GDM1 (cell line): Measurements from ENCODE around the gene CDA.

Source experiments
- DNase-seq: peaks from one replicate; lab custom pipeline; 2025; lab: John Stamatoyannopoulos, UW

CDA gene

DNA sequence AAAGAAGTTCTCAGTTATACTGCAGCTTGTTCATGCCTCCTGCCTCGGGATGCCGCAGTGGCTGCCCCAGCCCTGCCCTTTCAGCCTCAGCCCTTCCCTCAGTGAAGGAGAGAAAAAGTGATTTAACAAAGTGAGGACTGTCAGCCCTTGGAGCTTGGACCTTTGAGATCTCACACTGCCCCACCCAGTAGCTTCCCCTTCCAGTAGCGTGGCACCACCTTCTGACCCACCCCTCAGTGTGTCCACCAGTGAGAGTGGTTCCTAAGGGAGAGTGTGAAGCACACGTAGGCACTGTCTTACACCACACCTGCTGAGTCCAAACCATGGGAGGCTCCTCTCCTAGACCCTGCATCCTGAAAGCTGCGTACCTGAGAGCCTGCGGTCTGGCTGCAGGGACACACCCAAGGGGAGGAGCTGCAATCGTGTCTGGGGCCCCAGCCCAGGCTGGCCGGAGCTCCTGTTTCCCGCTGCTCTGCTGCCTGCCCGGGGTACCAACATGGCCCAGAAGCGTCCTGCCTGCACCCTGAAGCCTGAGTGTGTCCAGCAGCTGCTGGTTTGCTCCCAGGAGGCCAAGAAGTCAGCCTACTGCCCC lies at the start of gene CDA:
Gene CDA, plus strand, starts transcription at position 464 of the 592 bp plus-strand sequence. Its CDS starts 33 bp downstream, at position 497.
- no peak for DNase-seq

DNA sequence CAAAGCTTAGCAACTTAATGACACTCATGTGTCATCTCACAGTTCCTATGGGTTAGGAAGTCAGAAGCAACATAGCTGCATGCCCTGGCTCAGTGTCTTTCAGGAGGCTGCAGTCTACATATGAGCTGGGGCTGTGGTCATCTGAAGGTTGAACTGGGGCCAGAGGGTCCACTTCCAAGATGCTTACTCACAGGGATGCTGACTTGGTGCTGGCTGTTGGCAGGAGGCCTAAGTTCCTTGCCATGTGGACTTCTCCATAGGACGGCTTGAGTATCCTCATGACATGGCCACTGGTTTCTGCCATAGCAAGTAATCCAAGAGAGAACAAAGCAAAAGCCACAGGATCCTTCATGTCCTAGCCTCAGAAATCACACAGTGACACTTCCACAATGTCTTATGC lies 48.6 kb upstream of the CDA start:
- DNase-seq, result no peak

DNA sequence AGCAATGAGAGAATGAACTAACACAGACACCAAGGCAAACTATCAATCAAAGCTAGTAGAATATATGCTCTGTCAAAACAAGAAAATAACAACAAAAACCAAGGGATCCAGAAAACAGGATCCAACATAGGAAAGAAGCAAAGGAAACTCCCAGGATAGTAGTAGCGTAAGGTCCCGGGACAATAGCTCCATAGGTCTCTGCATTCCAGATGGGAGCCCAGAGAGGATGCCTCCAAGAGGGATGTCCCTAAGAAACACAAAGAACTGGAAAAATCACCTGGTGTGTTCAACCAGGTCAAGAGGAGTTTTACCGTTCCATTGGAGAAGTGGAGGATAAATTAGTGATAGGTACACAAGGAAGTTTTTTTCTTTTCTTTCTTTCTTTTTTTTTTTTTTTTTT lies 42.3 kb upstream of the CDA start:
- DNase-seq, result no peak

DNA sequence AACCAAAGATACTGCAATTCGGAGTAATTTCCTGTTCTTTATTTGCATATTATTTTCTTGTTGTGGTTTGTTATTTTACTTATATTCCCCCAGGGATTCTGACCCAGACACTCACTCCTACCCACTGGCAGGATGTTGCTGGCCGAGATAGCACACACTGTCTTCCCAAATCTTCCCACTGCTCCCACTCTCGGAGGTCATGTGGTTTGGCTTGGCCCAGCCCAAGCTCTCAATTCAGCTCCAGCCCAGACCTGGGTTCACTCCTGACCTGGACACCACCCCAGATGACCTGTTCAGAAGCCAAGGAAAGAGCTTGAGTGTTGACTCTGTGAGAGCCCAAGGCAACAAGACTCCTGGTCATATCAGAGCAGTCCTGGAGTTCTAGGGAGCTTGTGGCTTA lies 37.7 kb upstream of the CDA start:
- DNase-seq, result no peak

DNA sequence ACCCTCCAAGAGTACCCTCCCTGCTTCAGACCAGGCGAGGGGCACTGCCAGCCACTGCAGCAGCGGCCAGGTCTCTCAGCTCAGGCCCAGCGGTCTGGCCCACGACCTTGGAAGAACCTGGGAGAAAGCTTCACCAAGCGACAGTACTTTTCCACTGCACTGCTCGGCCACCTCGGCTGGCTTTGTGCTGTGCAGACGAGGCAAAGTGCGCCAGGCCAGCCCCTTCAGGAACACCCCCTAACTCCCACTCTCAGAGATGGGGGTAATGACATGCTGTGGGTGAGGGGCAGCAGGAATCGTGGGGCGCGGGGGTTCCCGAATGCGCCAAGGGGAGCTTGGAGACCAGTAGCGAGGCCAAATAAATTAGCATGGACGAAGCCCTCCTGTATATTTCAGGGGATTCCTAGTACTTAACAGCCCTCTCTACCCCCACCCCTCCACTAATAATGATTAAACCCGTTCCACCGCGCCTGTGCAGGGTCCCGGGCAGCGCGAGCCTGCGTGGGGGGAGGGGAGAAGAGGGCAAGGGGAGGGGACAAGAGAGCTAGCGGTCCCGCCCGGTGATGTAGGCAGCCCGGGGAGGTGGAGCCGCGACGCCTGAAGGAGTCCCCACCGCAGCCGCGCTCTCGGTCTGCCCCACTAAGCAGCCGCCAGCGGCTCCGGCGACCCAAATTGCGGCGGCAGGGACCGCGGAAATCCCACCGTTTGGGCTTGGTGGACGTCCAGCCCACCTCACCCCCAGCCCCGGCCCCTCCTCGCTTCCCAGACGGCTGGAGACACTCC lies 36.8 kb upstream of the CDA start, which contains the start of gene FAM43B:
Gene FAM43B, plus strand, starts transcription at position 629 of the 783 bp plus-strand sequence. CDS start 401 bp downstream, outside the sequence.
- no peak for DNase-seq

DNA sequence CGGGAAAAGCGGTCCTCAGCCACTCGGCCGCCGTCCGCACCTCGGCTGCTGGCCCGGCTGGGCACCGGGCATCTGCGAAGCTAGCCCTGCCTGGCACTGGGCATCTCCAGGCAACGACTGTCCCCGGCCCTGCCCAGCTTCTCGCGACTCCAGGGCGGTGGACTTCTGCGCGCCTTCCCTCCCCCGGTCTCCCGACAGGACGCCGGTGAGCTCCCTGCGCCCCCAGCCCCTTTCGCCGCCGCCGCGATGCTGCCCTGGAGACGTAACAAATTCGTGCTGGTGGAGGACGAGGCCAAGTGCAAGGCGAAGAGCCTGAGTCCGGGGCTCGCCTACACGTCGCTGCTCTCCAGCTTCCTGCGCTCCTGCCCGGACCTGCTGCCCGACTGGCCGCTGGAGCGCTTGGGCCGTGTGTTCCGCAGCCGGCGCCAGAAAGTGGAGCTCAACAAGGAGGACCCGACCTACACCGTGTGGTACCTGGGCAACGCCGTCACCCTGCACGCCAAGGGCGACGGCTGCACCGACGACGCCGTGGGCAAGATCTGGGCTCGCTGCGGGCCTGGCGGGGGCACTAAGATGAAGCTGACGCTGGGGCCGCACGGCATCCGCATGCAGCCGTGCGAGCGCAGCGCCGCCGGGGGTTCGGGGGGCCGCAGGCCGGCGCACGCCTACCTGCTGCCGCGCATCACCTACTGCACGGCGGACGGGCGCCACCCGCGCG lies 36.0 kb upstream of the CDA start:
- DNase-seq, result no peak

DNA sequence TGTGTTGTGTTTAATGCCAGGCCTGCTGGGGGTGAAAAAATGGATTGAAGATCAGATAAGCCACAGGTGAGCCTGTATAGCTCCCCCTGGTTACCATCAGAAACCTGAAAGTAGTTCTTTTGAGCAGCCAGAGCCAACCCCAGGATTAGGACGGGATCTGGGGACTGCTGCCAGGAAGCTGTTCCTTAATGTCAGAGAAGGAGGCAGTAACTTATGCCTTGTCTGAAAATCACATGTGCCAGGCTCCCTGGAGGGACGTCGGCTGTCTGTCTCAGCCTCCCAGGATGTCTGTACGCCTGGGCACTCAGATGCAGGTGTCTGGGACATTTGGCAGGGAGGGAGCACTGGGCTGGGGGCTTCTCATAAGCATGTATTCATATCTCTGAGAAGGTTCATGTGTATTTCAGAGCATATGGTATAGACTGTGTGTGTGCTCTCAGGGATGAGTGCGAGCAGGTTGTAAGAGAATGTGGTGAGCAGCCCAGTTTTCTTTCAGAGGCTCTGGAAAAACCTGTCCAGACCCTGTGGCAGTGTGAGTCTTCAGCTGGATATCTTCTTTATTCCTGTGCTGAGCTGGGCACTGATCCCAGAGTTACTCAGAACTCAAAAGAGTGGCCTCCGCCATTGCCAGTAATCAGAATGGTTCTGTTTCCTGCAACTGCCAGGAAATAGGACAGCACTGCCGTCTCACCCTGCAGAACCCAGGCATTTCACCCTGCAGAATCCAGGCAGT lies 33.7 kb upstream of the CDA start:
- no peak for DNase-seq

DNA sequence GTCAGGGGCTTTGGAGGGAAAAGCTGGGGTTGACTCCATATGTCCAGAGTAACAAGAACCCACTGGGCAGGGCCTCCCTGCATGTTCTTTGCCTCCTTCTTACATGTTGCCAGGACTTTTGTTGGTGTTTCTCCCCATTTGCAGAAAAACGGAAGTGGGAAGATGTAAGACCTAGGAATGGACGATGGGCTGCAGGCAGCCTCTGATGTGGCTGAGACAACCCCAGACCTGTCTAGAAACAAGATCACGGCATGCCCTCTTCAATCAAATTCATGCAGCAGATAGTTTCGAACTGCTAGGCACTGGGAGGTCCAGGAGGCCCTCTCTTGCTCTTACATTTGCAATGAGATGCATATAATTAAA lies 33.2 kb upstream of the CDA start:
- DNase-seq, result no peak

DNA sequence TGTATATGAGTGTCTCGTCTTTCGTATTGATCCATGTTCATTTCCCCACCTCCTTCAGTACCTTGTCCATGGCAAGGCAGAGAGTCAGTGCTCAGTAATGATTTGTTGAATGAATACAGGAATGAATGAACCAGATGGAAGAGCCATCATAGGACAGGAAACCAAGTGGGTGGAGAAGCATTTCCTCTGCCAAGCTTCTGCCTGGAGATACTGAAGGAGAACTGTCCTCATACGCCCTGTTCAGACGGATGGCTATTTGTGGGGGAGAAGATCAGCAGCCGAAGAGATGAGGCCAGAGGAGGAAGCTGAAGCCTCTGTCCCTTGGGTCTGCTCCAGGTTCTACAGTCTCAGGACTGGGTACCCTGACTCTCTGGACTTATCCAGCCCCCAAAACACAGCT lies 30.7 kb upstream of the CDA start:
- no peak for DNase-seq

DNA sequence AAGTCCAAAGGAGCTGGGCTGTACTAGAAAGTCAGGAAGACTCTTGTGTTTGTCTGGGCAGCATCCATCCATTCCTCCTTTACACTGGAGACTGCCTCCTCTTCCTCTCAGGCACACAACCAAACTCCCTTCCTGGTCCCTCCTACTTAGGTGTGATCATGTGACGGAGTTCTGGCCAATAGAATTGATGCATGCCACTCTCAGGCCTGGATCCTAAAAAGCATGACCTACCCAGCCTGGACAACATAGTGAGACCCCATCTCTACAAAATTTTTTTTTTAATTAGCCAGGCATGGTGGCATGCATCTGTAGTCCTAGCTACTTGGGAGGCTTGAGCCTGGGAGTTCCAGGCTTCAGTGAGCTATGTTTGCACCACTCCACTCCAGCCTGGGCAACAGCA lies 27.9 kb upstream of the CDA start:
- DNase-seq, result no peak

DNA sequence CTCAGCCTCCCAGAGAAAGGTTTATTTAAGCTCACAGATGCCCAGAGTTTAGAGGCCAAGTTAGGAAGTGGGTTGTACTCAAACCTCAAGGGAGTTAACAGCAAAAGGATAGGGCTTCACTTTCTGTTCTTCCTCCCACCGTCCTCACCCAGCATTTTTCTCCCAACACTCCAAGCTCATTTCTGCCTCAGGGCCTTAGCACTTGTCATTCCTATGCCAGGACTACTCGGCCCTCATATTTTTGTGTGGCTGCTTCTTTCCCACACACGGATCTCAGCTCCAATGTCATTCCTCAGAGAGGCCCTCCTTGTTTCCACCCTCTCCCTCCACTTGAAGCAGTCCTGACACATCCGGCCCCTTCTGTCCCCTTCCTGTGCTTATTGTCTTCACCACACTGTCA lies 23.7 kb upstream of the CDA start:
- DNase-seq, result no peak

DNA sequence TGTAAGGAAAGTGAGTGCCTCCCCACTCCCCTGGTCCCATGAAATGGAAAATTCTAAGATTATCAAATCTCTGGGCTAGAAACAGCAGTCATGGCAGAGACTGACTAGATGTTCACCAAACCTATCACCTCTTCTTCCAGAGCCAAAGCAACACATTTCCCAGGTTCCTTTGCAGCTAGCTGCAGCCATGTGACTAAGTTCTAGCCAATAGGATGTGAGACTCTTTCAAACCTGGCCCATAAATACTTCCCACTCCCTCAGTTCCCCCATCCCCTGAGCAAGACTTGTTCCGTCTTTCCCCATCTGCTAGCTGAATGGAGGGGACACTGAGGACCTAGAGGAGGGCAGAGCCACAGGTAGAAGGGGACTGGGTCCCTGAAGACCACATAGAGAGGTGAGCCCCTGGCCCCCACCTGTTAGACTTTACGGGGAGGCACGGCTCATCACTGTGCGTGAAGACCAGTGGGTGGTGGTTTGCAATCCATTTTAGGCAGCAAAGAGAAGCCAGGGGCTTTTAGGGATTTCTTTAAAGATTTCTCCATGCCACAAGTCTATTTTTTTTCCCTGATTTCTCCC lies 19.3 kb upstream of the CDA start:
- no peak for DNase-seq

DNA sequence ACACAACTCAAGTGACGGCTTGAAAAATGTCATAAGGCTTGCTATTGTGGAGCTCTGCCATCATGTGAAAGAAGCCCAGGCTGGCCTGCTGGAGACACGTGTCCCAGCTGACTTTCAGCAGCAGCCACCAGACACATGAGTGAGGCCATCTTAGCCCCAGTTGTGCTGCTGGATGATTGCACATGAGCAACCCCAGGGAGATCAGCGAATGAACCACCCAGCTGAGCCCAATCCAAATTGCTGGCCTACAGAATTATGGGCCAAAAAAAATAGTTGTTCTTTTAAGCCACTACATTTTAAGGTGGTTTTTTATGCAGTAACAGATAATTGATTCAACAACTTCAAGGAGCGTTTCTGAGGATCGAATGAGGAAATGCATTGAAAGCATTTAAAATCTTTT lies 17.5 kb upstream of the CDA start:
- DNase-seq, result no peak

DNA sequence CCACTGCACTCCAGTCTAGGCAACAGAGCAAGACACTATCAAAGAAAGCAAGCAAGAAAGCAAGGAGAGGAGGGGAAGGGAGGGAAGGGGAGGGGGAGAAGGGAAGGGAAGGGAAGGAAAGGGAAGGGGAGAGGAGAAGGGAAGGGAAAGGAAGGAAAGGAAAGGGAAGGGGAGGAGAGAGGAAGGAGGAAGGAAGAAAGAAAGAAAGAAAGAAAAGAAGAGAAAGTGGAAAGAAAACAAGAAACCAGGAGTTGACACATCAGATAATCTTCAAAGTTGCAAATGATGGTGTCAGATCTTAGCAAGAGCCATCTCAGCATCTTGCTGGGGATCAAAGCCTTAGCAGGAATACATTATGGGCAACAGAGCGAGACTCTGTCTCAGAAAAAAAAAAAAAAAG lies 14.9 kb upstream of the CDA start:
- no peak for DNase-seq

DNA sequence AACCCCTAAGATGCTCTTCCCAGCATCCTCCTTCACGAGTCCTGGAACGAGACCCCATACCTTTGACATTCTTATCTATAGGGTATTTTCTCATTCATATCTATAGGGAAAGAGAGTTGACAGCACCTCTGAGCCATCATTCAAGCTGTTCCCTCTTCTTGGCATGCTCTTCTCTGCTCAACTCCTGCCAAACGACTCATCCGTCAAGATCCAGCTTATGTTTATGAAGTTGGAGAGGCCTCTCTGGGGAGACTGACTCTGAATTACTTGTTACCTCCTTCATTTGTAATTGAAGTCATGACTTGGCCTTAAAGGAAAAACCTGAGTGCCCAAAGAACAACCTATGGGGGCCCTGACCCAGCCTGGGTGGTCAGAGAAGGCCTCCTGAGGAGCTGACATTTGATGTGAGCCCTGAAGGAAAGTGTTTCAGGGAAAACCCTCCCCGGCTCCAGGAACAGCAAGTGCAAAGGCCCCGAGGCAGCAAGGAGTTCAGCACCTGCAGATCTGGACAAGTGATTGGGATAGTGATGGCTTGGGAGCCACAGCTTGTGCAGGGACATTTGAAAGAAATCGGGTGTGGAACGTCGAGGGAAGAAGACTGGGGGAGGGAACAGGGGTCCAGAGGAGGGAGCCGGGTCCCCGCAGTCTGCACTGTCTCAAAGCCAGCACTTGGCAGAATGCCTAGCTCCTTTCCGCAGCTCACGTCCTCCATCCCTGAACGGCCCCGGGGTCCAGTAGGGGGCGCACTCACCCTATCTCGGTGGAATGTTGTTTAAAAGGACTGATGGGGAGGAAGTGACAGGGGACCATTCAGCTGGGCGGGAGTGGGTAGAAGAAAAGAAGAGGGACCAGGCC lies 14.0 kb upstream of the CDA start:
- DNase-seq, result peak; percentile 71

DNA sequence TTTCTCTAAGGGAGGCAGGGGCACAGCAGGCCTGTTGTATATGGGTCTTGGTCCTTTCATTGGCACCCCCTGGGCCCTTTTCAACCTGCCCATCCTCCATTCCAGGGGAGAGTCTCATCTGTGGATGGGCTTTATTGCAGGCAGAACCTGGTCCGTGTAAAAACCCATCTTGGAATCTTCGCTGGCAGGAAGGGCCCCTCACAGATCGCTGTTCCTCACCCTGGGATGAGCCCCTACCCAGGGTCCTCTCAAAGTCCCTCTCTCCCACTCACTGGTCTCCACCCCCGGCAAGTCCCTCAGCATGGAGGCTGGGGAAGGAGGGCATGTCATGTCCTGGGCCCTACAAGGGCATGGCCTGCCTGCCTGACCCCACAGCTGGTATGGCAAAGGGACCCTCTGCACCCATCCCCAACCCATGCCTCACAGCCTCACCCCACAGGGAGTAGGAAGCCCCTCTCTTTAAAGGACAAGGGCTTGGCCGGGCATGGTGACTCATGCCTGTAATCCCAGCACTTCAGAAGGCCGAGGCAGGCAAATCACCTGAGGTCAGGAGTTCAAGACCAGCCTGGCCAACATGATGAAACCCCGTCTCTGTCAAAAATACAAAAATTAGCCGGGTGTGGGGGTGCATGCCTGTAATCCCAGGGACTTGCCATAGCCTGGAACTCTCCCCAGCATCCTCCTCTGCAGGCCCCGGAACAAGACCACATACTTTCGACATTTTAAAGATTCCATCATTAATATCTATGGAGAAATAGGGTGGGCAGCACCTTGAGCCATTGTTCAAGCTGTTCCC lies 13.2 kb upstream of the CDA start:
- no peak for DNase-seq

DNA sequence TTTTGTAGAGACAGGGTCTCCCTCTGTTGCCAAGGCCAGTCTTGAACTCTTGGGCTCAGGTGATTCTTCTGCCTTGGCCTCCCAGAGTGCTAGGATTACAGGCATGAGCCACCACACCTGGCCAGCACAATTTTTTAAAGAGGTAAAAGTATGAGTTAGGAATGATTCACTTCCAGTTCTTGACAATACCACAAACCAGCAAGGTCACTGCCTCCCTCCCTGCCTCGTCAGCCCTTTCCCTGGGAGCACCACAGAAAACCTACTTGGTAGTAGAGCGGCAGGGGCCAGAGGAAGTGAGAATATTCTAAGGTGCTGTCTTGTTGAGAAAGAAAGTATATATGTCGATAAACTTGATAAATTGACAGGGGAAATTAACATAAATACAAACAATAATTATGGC lies 10.8 kb upstream of the CDA start:
- DNase-seq, result no peak

DNA sequence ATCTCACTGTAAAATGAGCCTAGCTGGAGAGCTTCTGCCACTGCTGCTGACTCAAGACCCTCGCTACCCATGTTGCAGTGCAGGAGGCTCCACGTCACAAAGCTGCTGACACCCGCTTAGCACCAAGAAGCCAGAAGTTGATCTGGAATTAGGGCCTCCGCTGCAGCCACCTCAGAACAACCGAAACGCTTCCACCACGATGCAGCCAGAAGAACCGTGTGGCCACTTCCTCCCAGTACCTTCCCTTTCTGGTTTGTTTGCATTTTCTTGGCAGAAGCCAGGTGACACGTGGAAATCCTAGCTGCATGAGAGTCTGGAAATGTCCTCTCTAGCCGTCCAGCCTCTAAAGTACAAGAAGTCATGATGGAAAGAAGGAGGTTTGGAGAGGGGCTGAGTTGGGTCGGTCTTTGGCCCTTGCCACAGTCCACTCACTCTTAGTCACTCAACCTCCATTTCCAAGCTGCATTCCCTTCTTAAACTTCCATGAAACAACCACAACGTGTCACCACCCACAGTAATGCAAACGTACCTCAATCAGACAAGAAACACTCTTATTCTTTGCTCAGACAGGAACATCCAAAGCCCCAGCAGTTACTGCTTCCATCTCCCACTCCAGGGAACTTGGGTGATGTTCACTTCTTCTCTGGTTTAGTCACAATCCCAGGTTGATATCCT lies 10.0 kb upstream of the CDA start:
- DNase-seq, result no peak

DNA sequence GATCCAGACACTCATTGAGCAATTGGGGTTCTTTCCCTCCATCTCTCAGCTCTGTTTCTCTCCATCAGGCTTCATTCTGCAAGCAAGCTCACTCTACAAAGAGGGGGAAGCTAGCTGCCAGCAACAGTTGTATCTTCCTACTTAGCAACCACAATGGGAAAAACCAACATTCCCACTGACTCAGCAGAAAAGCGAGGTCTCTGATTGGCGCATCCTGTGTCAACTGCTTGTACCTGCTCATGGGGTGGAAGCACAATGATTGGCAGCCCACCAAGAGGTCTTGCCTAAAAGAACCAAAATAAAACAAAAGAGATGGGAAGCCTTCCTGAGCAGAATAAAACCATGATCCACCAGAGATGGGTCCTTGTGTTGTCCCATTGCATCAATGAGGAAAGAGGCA lies 4.0 kb upstream of the CDA start:
- DNase-seq, result peak; percentile 70
